ENCODE measurements around the gene OR5F1. TPM values are rescaled to one million over a fixed set of nuclear protein-coding genes. Genes with fewer than 3 reads are reported as not detected.

The OR5F1 gene
- total RNA-seq, 2 donors from 2014 or later, result not detected

DNA sequence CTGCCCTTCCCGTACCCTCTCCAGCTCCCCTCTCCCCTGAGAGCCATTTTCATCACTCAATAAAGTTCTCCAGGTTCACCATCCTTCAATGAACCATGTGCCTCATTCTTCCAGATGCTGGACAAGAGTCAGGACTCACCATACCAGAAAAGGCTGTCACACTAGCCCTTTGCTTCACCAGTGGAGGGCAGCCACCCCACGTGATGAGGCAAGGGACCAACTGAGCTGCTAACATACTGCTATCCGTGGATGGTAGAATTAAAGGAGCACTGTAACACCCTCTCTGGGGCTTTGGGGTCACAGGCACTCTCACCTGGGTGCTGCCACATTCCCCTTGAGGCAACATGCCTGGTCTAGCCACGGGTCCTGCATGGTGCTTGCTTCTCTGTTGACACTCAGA is 45.1 kb downstream of the OR5F1 start:
- H3K36me3 ChIP-seq (ENCODE audit: control insufficient read depth, insufficient read depth, low read length), result peaks cover 3% of the 10 kb centered on the region
- TF ChIP-seq, protein P1, sequence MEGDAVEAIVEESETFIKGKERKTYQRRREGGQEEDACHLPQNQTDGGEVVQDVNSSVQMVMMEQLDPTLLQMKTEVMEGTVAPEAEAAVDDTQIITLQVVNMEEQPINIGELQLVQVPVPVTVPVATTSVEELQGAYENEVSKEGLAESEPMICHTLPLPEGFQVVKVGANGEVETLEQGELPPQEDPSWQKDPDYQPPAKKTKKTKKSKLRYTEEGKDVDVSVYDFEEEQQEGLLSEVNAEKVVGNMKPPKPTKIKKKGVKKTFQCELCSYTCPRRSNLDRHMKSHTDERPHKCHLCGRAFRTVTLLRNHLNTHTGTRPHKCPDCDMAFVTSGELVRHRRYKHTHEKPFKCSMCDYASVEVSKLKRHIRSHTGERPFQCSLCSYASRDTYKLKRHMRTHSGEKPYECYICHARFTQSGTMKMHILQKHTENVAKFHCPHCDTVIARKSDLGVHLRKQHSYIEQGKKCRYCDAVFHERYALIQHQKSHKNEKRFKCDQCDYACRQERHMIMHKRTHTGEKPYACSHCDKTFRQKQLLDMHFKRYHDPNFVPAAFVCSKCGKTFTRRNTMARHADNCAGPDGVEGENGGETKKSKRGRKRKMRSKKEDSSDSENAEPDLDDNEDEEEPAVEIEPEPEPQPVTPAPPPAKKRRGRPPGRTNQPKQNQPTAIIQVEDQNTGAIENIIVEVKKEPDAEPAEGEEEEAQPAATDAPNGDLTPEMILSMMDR (conservative IDR thresholded peaks at IDR 0.05), result peak; percentile 64
- H3K27me3 ChIP-seq (ENCODE audit: control insufficient read depth, insufficient read depth, low read length, poor library complexity, severe bottlenecking), result no peaks in the 10 kb centered on the region
- peak; percentile 61 for DNase-seq
- H3K27ac ChIP-seq (ENCODE audit: low read depth, low read length), result no peak overlapping the region
- no peak overlapping the region for H3K9ac ChIP-seq (ENCODE audit: extremely low read depth, low read length, poor library complexity, severe bottlenecking)
- H3K27ac Mint-ChIP-seq, result no peak overlapping the region
- H3K36me3 Mint-ChIP-seq (ENCODE audit: low read depth), result no peaks in the 10 kb centered on the region
- peaks cover 9% of the 10 kb centered on the region for H3K9me3 Mint-ChIP-seq
- 76 to 87% methylated on average over 2 to 4 of the region's 4 CpGs for WGBS, 2 experiments (ENCODE audit: insufficient coverage in 1 of 2, insufficient read length in 1 of 2)
- H3K4me3 ChIP-seq (ENCODE audit: low read length), result no peak overlapping the region
- no peak overlapping the region for H3K4me3 Mint-ChIP-seq
- H3K27me3 Mint-ChIP-seq (ENCODE audit: insufficient read depth), result no peaks in the 10 kb centered on the region
- H3K4me1 Mint-ChIP-seq, result no peaks in the 10 kb centered on the region
- peaks cover 17% of the 10 kb centered on the region for H3K9me3 ChIP-seq (ENCODE audit: control insufficient read depth, low read length)
- no peaks in the 10 kb centered on the region for H3K4me1 ChIP-seq (ENCODE audit: control insufficient read depth, insufficient read depth, low read length)

Other genes starting within 250 kb of the OR5F1 start
- not detected for gene OR5D13, start 221.2 kb downstream of the OR5F1 start, total RNA-seq
- not detected for gene OR5D14, start 199.1 kb downstream of the OR5F1 start, total RNA-seq
- gene OR5L1, start 183.3 kb downstream of the OR5F1 start, total RNA-seq, result not detected
- not detected for gene OR5D18, start 175.0 kb downstream of the OR5F1 start, total RNA-seq
- not detected for gene OR5L2, start 167.4 kb downstream of the OR5F1 start, total RNA-seq
- not detected for gene OR5D16, start 155.9 kb downstream of the OR5F1 start, total RNA-seq
- not detected for gene TRIM51, start 111.3 kb downstream of the OR5F1 start, total RNA-seq
- not detected for gene OR5W2, start 80.0 kb downstream of the OR5F1 start, total RNA-seq
- not detected for gene OR5I1, start 58.2 kb downstream of the OR5F1 start, total RNA-seq
- not detected for gene OR10AG1, start 24.7 kb downstream of the OR5F1 start, total RNA-seq
- gene OR5AS1, start 33.0 kb upstream of the OR5F1 start, total RNA-seq, result not detected
- not detected for gene OR8I2, start 98.7 kb upstream of the OR5F1 start, total RNA-seq
- gene OR8H2, start 109.1 kb upstream of the OR5F1 start, total RNA-seq, result not detected
- not detected for gene OR8H3, start 127.7 kb upstream of the OR5F1 start, total RNA-seq
- not detected for gene OR8J3, start 145.6 kb upstream of the OR5F1 start, total RNA-seq
- gene OR8K5, start 165.7 kb upstream of the OR5F1 start, total RNA-seq, result not detected
- gene OR5J2, start 182.0 kb upstream of the OR5F1 start, total RNA-seq, result not detected
- gene OR5T2, start 239.6 kb upstream of the OR5F1 start, total RNA-seq, result not detected